Vagina (tissue), 2 donors: ENCODE data around the gene ACSM3.

Experiments used
- CTCF ChIP-seq, 3 experiments: fragments of 450-650 bp in 2 of 3; fragments of 200-600 bp in 1 of 3; sonication (generic) in 1 of 3; IDR thresholded peaks; one replicate each; pipeline ENCODE4 v1.5.1; 2017 to 2019; ENCODE audit warnings: antibody characterized with exemption in 3 of 3, mild to moderate bottlenecking in 2 of 3, moderate library complexity in 2 of 3
- POLR2A ChIP-seq, 2 donors: fragments of 450-650 bp; IDR thresholded peaks; one replicate each; pipeline ENCODE4 v1.6.1; 2017; ENCODE audit warnings: antibody characterized with exemption in 2 of 2, mild to moderate bottlenecking in 2 of 2, moderate library complexity in 2 of 2
- POLR2AphosphoS5 ChIP-seq, 2 donors: sonication (generic); formaldehyde crosslinking; IDR thresholded peaks; one replicate each; pipeline ENCODE4 v1.9.0; 2017; ENCODE audit warnings: antibody characterized with exemption in 2 of 2, mild to moderate bottlenecking in 2 of 2, low read depth in 1 of 2; ENCODE audit not compliant: insufficient read depth in 1 of 2

- peak; percentile 71 to 96 for TF ChIP-seq POLR2AphosphoS5 (IDR thresholded peaks at IDR 0.05; ENCODE audit: insufficient read depth in 1 of 2, low read depth in 1 of 2)
- peak in 1 of 3 experiments; percentile 7 for TF ChIP-seq CTCF (IDR thresholded peaks at IDR 0.05)
- peak in 1 of 2 donors; percentile 68 for TF ChIP-seq POLR2A (IDR thresholded peaks at IDR 0.05)
Observed at GRCh38 chr16:20741554-20742285, 22.1 kb upstream of the ACSM3 start, which contains the start of gene THUMPD1.
